ENCODE measurements around the gene CA6.
A peak's percentile ranks its signal among the peaks of the same experiment; 100 is the strongest.
"Not testable (repeated sequence)": the region's sequence is repeated elsewhere in the genome, so short reads cannot be mapped to it uniquely, and the experiment has no call there.

The CA6 gene

DNA sequence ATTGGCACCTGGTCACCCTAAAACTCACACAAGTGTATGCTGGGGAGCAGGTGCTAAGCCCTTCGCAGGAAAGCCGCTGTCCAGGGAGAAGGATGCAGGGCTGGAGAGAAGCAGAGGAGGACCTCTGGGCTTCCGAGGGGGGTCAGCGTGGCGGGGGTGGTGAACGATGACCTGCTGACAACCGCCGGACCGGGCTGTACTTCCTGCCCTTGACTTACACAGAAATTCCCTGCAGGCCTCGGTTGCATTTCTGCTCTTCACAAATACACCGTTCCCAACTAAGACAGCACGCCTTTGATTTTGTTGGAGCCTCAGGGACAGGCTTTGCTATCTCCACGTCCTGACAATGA lies 42.9 kb downstream of the CA6 start:
- Histone ChIP-seq H3K9me3 (ENCODE audit: control insufficient read depth, low read length) (no peaks in the 10 kb centered on the region), H3K4me1 (no peaks in the 10 kb centered on the region), H3K36me3 (ENCODE audit: control insufficient read depth, insufficient read depth, low read length) (no peaks in the 10 kb centered on the region), H3K9ac (no peak overlapping the region), H3K27me3 (ENCODE audit: control insufficient read depth, insufficient read depth, low read length) (no peaks in the 10 kb centered on the region), H3K4me3 (ENCODE audit: low read depth, low read length) (no peak overlapping the region), H3K4me2 (ENCODE audit: low read length) (no peak overlapping the region), H2AFZ (no peak overlapping the region), H3K79me2 (no peaks in the 10 kb centered on the region), H3K27ac (no peak overlapping the region)
- TF ChIP-seq, protein P1, sequence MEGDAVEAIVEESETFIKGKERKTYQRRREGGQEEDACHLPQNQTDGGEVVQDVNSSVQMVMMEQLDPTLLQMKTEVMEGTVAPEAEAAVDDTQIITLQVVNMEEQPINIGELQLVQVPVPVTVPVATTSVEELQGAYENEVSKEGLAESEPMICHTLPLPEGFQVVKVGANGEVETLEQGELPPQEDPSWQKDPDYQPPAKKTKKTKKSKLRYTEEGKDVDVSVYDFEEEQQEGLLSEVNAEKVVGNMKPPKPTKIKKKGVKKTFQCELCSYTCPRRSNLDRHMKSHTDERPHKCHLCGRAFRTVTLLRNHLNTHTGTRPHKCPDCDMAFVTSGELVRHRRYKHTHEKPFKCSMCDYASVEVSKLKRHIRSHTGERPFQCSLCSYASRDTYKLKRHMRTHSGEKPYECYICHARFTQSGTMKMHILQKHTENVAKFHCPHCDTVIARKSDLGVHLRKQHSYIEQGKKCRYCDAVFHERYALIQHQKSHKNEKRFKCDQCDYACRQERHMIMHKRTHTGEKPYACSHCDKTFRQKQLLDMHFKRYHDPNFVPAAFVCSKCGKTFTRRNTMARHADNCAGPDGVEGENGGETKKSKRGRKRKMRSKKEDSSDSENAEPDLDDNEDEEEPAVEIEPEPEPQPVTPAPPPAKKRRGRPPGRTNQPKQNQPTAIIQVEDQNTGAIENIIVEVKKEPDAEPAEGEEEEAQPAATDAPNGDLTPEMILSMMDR (IDR thresholded peaks at IDR 0.05): no peak

GRCh38 chr1:8989061-8989460 lies 43.4 kb downstream of the CA6 start:
- H3K4me2 ChIP-seq (ENCODE audit: low read length): no peak overlapping the region
- no peaks in the 10 kb centered on the region for H3K36me3 ChIP-seq (ENCODE audit: control insufficient read depth, insufficient read depth, low read length)
- no peaks in the 10 kb centered on the region for H3K27me3 ChIP-seq (ENCODE audit: control insufficient read depth, insufficient read depth, low read length)
- no peak overlapping the region for H3K4me3 ChIP-seq (ENCODE audit: low read depth, low read length)
- no peak overlapping the region for H2AFZ ChIP-seq
- no peaks in the 10 kb centered on the region for H3K9me3 ChIP-seq (ENCODE audit: control insufficient read depth, low read length)
- H3K79me2 ChIP-seq: no peaks in the 10 kb centered on the region
- H3K9ac ChIP-seq: no peak overlapping the region
- no peak overlapping the region for H3K27ac ChIP-seq
- TF ChIP-seq, protein P1 (IDR thresholded peaks at IDR 0.05): no peak
- no peaks in the 10 kb centered on the region for H3K4me1 ChIP-seq

GRCh38 chr1:8989821-8990220 lies 44.2 kb downstream of the CA6 start:
- Histone ChIP-seq H3K4me1 (no peaks in the 10 kb centered on the region), H2AFZ (no peak overlapping the region), H3K36me3 (ENCODE audit: control insufficient read depth, insufficient read depth, low read length) (no peaks in the 10 kb centered on the region), H3K4me3 (ENCODE audit: low read depth, low read length) (no peak overlapping the region), H3K9ac (no peak overlapping the region), H3K27me3 (ENCODE audit: control insufficient read depth, insufficient read depth, low read length) (no peaks in the 10 kb centered on the region), H3K4me2 (ENCODE audit: low read length) (no peak overlapping the region), H3K9me3 (ENCODE audit: control insufficient read depth, low read length) (no peaks in the 10 kb centered on the region), H3K79me2 (no peaks in the 10 kb centered on the region), H3K27ac (no peak overlapping the region)
- TF ChIP-seq, protein P1 (IDR thresholded peaks at IDR 0.05): no peak

- Histone ChIP-seq H3K4me2 (ENCODE audit: low read length) (no peak overlapping the region), H3K36me3 (ENCODE audit: control insufficient read depth, insufficient read depth, low read length) (no peaks in the 10 kb centered on the region), H3K9me3 (ENCODE audit: control insufficient read depth, low read length) (no peaks in the 10 kb centered on the region), H3K79me2 (no peaks in the 10 kb centered on the region), H2AFZ (no peak overlapping the region), H3K4me3 (ENCODE audit: low read depth, low read length) (no peak overlapping the region), H3K27me3 (ENCODE audit: control insufficient read depth, insufficient read depth, low read length) (no peaks in the 10 kb centered on the region), H3K9ac (no peak overlapping the region), H3K4me1 (no peaks in the 10 kb centered on the region), H3K27ac (no peak overlapping the region)
- TF ChIP-seq, protein P1 (IDR thresholded peaks at IDR 0.05): no peak
These were observed 47.4 kb downstream of the CA6 start for GRCh38 chr1:8992936-8993687.

DNA sequence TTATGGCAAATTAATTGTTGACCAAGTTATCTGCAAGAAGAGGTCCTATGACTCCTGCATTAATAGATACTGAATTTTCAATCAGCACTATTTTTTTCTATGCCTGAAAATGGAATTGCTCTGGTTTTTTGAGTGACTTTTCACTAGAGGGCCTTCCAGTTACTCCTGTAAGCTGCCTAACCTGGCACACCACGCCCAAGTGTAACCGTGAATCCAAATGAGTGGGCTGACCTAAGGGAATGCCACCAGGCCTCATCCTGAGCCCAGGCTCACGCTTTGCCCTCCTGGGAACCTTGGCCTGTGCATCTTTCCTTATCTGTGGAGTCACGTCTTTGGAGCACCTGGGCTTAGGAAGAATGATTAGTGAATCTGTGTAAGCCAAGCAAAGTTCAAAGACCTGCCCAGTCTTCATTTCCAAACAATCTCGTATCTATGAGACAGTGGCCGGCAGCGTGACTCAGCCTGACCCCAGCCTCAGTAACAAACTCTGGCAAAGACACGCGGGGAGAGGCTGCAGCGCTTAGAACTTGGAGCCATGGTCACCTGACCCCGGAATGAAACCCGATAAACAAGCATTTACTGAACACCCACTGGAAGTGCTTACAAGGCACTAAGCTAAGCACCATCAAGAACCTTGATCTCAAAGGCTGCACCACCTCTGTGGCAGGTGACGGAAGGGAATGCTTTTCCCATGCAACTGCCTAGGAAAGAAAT lies 48.5 kb downstream of the CA6 start:
- not testable (repeated sequence) for H3K9me3 ChIP-seq (ENCODE audit: control insufficient read depth, low read length); H3K27ac ChIP-seq

GRCh38 chr1:9001534-9002214 lies 56.0 kb downstream of the CA6 start:
- H3K27me3 ChIP-seq (ENCODE audit: control insufficient read depth, insufficient read depth, low read length); H3K9ac ChIP-seq; H3K4me3 ChIP-seq (ENCODE audit: low read depth, low read length); H3K9me3 ChIP-seq (ENCODE audit: control insufficient read depth, low read length); H2AFZ ChIP-seq; H3K79me2 ChIP-seq; H3K36me3 ChIP-seq (ENCODE audit: control insufficient read depth, insufficient read depth, low read length); H3K27ac ChIP-seq; H3K4me2 ChIP-seq (ENCODE audit: low read length); H3K4me1 ChIP-seq: not testable (repeated sequence)

More for the DNA sequence above, 48.5 kb downstream of the CA6 start:
- not testable (repeated sequence) for H3K4me1 ChIP-seq; H3K36me3 ChIP-seq (ENCODE audit: control insufficient read depth, insufficient read depth, low read length); H3K79me2 ChIP-seq; H3K27me3 ChIP-seq (ENCODE audit: control insufficient read depth, insufficient read depth, low read length); H3K9ac ChIP-seq; H3K4me3 ChIP-seq (ENCODE audit: low read depth, low read length); H3K4me2 ChIP-seq (ENCODE audit: low read length)
- peak overlapping the region; percentile 56 for H2AFZ ChIP-seq

- H3K4me1 ChIP-seq; H3K9ac ChIP-seq; H3K4me3 ChIP-seq (ENCODE audit: low read depth, low read length); H3K9me3 ChIP-seq (ENCODE audit: control insufficient read depth, low read length); H3K4me2 ChIP-seq (ENCODE audit: low read length); H2AFZ ChIP-seq; H3K36me3 ChIP-seq (ENCODE audit: control insufficient read depth, insufficient read depth, low read length); H3K27ac ChIP-seq; H3K79me2 ChIP-seq; H3K27me3 ChIP-seq (ENCODE audit: control insufficient read depth, insufficient read depth, low read length): not testable (repeated sequence)
These were observed 56.5 kb downstream of the CA6 start for GRCh38 chr1:9002215-9002560.

All from parathyroid adenoma (tissue), 2 donors.